GM19099 (cell line): ENCODE measurements around the gene IGDCC3.

Experiments used
- POLR2A ChIP-seq: IDR thresholded peaks from 3 replicates; pipeline ENCODE4 v1.6.1; 2011; ENCODE audit warnings: low read depth; ENCODE audit not compliant: insufficient read length; ENCODE audit errors: extremely low read depth

IGDCC3 gene

GRCh38 chr15:65349338-65349737, 28.5 kb downstream of the IGDCC3 start:
- TF ChIP-seq POLR2A = no peak

- no peak for TF ChIP-seq POLR2A
Measured at GRCh38 chr15:65346856-65347598, 30.8 kb downstream of the IGDCC3 start.

GRCh38 chr15:65344914-65345275, 32.9 kb downstream of the IGDCC3 start:
- no peak for TF ChIP-seq POLR2A

GRCh38 chr15:65344214-65344913, 33.4 kb downstream of the IGDCC3 start:
- no peak for TF ChIP-seq POLR2A

GRCh38 chr15:65343374-65343981, 34.3 kb downstream of the IGDCC3 start:
- TF ChIP-seq POLR2A = no peak

- TF ChIP-seq POLR2A = no peak
Measured at GRCh38 chr15:65342493-65342892, 35.3 kb downstream of the IGDCC3 start.

GRCh38 chr15:65339920-65340319, 37.9 kb downstream of the IGDCC3 start:
- TF ChIP-seq POLR2A = no peak

- no peak for TF ChIP-seq POLR2A
Measured at GRCh38 chr15:65339416-65339815, 38.4 kb downstream of the IGDCC3 start.

- TF ChIP-seq POLR2A = no peak
Measured at GRCh38 chr15:65338823-65339222, 39.0 kb downstream of the IGDCC3 start.

GRCh38 chr15:65338366-65338765, 39.4 kb downstream of the IGDCC3 start:
- TF ChIP-seq POLR2A = no peak

GRCh38 chr15:65337436-65338070, 40.2 kb downstream of the IGDCC3 start:
- TF ChIP-seq POLR2A = no peak

- TF ChIP-seq POLR2A = no peak
Measured at GRCh38 chr15:65336493-65337435, 41.0 kb downstream of the IGDCC3 start.

GRCh38 chr15:65335278-65336055, 42.3 kb downstream of the IGDCC3 start:
- no peak for TF ChIP-seq POLR2A

- no peak for TF ChIP-seq POLR2A
Measured at GRCh38 chr15:65334586-65335231, 43.1 kb downstream of the IGDCC3 start.

GRCh38 chr15:65333856-65334255, 43.9 kb downstream of the IGDCC3 start:
- TF ChIP-seq POLR2A = no peak
